HG03066 (cell line): ENCODE data around the gene STK32B.
"Not testable (repeated sequence)": the region's sequence is repeated elsewhere in the genome, so short reads cannot be mapped to it uniquely, and the experiment has no call there.

ENCODE experiments used
- ATAC-seq: cut with Tn5 transposase; IDR thresholded peaks from one replicate; pipeline ENCODE4 v1.9.1; 2021; ENCODE audit warnings: low read depth; ENCODE audit not compliant: unreplicated experiment

STK32B gene

GRCh38 chr4:5420266-5420665, 369.0 kb downstream of the STK32B start:
- ATAC-seq = no peak

GRCh38 chr4:5421416-5421815, 370.1 kb downstream of the STK32B start:
- no peak for ATAC-seq

GRCh38 chr4:5422195-5422594, 370.9 kb downstream of the STK32B start:
- ATAC-seq = no peak

GRCh38 chr4:5423670-5424069, 372.4 kb downstream of the STK32B start:
- no peak for ATAC-seq

- ATAC-seq = no peak
These were observed 372.9 kb downstream of the STK32B start for GRCh38 chr4:5424211-5424610.

GRCh38 chr4:5424901-5425300, 373.6 kb downstream of the STK32B start:
- ATAC-seq = no peak

- ATAC-seq = no peak
These were observed 378.5 kb downstream of the STK32B start for GRCh38 chr4:5429747-5430146.

- ATAC-seq = no peak
These were observed 381.9 kb downstream of the STK32B start for GRCh38 chr4:5433196-5433595.

GRCh38 chr4:5435201-5435600, 383.9 kb downstream of the STK32B start:
- ATAC-seq = no peak

- ATAC-seq = no peak
These were observed 384.5 kb downstream of the STK32B start for GRCh38 chr4:5435823-5436222.

- ATAC-seq = not testable (repeated sequence)
These were observed 392.9 kb downstream of the STK32B start for GRCh38 chr4:5443976-5444802.

GRCh38 chr4:5444918-5445517, 393.7 kb downstream of the STK32B start:
- ATAC-seq = no peak

- no peak for ATAC-seq
These were observed 395.4 kb downstream of the STK32B start for GRCh38 chr4:5446595-5447226.

- no peak for ATAC-seq
These were observed 396.5 kb downstream of the STK32B start for GRCh38 chr4:5447755-5448154.

- ATAC-seq = no peak
These were observed 396.9 kb downstream of the STK32B start for GRCh38 chr4:5448221-5448620.

- ATAC-seq = no peak
These were observed 400.0 kb downstream of the STK32B start for GRCh38 chr4:5451243-5451642.

GRCh38 chr4:5452156-5452555, 400.9 kb downstream of the STK32B start:
- no peak for ATAC-seq

GRCh38 chr4:5455003-5455585, 403.8 kb downstream of the STK32B start:
- no peak for ATAC-seq

GRCh38 chr4:5456296-5456845, 405.1 kb downstream of the STK32B start:
- ATAC-seq = no peak

- ATAC-seq = no peak
These were observed 407.4 kb downstream of the STK32B start for GRCh38 chr4:5458676-5459075.

- ATAC-seq = no peak
These were observed 408.0 kb downstream of the STK32B start for GRCh38 chr4:5459236-5459635.
